Ammon's horn (tissue), 1 donor: Measurements from ENCODE around the gene NCKIPSD.

Experiments used
- DNase-seq: peaks from one replicate; pipeline ENCODE4 v3.0.0-alpha.2; 2016; ENCODE audit warnings: low spot score

Gene NCKIPSD

DNA sequence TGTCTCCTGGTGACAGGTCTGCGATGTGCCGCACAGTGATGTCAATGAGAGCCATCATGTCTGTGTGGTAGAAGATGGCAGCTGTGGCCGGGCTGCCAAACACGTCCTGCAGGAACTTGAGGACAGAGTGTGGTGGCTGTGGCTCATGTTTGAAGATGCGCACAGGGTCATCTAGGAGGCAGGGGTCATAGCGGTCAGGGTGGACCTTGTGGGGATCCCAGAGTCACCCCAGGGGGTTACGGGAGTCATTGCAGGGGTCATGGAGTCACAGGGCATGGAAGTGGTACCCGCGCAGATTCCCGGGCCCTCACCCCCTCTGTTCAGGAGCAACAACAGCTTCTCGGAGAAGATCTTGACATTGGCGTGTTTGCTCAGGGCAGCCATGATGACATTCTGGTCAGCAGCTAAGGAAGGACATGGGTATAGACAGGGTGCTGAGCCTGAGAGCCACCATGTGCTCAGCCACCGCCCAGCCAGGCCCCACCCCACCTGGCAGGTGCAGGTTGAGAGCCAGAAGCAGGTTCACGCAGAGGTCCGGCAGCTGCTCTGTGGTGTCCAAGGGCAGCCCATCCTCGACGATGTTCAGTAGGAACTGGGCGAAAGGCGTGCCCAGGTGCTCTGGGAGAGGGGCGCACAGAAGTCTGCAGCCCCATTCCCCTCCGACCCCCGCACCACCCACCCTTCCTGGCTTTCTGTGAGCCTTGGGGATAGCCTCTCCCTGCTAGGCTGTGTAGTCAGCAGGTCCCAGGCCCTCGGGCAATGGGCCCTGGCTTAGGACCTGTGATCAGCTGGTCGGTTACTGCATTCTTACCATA lies 6.9 kb downstream of the NCKIPSD start:
- no peak for DNase-seq

DNA sequence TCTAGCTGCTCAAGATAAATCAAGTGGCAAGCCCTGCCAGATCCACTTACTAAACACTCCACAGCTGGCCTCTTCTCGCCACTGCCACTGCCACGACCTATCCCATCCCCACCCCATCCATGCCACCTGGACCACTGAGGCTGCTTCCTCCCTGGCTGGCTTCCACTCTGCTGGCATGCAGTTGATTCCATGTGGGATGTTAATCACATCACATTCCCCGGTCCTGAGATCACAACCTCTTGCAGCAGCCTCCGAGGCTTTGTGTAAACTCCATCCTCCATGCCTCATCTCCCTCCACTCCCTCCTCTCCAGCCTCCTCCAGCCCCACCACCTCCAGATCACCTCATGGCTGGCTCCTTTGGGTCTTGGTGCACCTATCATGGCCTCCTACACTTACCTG lies 7.7 kb downstream of the NCKIPSD start:
- no peak for DNase-seq

DNA sequence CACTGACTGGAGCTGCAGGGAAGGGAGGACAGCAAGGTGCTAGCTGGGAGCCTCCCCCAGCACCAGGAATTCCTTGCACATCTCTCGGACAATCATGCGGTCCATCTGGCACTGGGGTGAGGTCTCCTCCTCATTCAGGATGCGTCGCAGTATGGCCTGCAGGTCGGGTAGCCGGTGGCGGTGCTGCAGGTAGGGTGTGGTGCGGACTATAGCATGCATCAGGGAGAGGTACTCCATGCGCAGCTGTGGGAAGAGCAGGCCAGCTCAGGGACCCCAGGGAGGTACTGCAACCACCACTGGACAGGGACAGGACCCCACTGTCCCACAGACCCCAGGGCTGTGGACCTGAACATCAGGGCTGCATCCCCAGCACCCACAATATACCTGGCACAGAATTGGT lies 11.2 kb downstream of the NCKIPSD start:
- DNase-seq, result no peak

DNA sequence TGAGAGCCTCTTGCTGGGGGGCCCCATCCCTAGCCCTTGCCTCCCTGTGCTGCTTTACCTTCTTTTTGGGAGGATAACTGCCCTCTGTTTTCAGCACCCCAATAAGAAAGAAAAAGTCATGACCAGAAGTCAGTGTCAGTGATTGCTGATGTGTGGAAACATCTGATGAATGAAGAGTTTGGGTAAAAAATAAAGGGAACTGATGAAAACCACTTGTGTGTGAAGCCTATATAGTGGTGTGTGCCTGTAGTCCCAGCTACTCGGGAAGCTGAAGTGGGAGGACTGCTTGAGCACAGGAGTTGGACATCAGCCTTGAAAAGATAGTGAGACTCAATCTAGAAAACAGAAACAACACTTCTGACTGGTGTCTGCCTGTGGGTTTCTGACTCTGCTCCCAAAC lies 13.2 kb downstream of the NCKIPSD start:
- no peak for DNase-seq

DNA sequence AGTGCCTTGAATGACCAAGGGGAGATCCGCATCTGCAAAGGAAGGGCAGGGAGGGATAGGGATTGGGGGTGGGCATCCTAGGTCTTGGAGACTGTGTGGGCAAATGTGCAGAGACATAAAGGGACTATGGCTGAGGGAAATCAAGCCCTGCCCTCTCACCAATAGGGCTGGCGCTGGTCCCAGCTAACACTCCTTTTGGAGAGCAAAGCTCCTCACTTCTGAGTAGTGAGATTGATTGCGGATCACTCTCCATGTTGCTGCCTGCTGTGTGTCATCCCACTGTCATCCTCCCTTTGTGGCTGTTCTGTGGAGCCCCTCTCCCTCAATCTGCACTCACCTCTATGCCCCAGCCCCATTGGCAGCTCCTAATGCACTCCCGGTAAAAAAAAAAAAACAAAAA lies 20.8 kb downstream of the NCKIPSD start:
- no peak for DNase-seq

DNA sequence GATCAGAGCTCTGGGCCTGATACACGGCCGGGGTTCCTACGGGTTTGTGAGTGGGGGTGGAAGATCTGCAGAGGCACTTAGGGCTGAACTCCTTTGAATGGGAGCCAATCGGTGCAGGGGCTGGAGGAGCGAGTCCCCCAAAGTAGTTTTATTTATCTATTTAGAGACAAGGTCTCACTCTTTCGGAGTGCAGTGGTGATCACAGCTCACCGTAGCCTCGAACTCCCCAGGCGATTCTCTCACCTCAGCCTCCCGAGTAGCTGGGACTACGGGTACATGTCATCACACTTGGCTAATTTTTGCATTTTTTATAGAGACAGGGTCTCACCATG lies 21.4 kb downstream of the NCKIPSD start:
- no peak for DNase-seq

DNA sequence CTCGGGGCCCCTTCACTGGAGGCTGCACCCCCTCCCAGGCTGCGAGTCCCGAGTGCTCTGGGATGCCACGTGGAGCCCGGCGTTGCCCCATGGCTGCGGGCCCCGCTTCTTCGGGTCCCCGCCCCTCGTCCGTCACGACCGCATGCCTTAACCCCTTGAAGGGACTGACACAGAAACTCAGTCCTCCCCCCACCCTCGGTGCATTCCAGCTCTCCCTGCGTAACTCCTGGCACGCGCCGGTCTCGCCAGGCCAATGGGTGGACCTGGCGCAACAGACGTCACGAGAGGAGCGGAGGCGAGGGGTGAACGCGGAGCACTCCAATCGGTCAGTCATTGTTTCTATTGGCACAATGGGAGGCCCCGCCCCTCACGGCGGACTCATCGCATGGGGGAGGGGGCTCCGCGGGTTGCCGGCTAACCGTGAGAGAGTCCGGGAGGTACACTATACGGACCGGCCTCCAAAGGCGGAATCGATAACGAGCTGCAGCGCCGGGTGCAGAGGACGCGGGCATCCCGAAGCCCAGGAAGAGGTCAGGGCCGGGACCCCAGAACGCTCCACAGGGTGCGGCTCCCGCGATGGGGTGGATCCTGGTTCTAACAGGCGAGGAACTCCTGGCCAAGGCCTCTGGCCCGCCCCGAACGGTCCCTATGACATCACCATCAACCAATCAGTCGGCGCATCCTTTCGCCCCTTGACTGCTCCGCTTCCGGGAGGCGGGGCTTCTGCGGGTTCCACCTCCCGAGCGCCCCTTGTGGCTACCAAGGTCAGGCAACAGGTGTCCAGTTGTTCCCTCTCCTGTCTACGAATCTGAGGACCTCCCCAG lies 22.0 kb downstream of the NCKIPSD start:
- peak; percentile 97 for DNase-seq

DNA sequence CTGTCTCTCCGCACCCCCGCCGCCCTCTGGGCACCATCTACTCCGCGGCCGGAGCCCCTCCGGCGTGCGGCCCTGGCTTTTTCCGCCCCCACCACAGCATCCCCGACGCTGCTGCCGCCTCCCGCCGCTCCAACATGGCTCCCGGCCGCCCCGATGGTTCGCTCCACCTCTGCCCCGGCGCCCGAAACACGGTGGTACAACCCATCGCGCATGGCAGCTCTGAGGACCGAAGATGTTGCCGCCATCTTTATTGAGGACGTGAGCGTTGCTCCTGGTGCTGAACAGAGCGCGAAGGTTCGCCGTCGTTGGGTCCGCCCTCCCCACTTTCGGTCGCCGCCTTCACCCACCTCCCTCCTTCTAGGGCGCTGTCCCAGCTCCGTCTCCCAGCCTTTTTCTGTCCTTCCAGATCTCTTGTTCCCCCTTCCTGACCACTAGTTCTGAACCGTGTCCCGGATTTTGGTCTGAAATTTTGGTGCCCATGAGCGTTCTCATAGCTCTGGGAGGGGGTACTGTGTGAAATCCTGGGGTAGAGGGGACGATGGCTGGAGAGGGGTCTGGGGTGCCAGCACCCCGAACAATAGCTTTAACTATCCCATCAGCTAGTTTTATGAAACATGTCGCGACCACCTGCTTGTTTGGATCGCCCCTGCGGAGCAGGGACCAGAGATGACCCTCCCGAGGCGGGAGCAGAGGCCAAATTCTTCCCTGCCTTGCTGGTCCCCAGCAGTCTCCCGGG lies 22.8 kb downstream of the NCKIPSD start, which contains the start of gene CELSR3:
Gene CELSR3 (minus strand): TSS at position 134 of the 736 bp plus-strand sequence. CDS start 252 bp downstream, outside the sequence.
- DNase-seq, result peak; percentile 89

DNA sequence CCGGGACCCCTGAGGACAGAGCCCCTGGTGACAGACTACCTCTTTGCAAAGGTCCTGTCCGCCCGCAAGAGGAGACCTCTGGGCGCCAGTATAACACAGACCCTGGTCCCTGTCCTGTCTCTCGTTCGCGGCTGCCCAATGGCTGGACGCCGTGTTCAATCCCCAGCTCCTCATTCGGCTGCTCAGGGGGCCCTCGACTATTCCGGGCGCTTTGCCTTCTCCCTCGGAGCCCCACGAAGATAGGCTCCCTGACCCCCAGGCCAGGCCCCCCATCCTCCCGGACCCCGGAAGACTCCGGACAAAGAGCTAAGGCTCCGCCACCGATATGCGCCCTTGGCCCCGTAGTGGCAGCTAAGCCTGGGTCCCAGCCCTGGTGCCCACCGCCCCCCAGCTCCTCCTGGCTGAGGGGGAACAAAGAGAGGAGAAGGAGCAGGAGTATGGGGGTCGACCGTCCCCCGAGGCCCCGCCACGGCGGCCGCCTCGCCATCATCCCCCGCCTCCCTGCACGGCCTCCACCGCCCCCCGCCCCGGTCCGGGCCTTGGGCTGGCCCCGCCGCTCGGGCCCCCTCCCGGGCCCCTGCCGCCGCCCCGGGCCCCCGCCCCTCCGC lies 23.5 kb downstream of the NCKIPSD start:
- DNase-seq, result no peak

DNA sequence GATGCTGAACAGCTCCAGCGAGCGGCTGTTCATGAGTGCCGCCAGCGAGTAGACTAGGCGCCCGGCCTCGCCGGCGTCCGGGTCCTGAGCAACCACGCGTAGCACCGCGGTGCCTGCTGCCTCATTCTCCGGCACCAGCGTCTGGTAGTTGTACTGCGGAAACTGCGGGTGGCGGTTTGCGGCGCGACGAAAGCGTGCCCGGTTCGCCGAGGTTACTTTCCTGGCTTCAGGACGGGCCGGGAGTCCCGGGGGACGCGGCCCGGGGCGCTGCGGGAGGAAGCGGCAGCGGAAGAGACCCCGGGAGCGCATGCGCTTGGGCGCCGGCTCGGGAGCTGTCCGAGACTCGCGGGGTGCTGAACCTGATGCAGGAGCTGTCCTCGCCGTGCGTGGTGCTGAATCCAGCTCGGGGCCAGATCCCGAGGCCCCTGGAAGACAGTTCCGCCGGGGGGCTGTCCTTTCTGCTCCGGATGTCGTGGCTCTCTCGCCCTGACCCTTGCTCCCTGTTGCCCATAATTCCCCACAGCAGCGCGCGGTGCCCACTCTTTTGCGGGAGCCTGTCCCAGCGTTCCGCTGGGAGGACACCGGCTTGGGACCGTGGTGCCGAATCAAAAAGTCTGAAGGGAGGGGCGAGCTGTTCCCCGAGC lies 24.1 kb downstream of the NCKIPSD start:
- peak; percentile 49 for DNase-seq

DNA sequence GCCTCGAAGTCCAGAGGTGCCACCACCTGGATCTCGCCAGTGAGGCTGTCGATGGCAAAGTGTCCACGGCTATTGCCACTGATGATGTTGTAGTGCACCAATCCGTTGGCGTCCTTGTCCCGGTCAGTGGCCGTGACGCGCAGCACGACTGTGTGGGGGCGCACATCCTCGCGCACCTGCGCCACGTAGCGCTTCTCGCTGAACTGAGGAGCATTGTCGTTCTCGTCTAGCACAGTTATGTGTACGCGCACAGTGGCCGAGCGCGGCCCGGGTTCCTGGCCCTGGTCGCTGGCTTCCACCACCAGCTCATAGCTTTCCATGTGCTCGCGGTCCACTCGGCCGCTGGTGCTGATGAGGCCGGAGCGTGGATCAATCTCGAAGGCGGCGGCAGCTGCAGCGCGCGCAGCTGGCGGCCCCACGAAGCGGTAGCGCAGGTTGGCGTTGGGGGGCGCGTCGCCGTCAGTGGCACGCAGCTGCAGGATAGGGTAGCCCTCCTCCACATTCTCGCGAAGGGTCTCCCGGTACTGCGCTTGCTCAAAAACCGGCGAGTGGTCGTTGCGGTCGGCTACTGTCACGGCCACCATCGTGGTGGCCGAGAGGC lies 24.8 kb downstream of the NCKIPSD start:
- no peak for DNase-seq

DNA sequence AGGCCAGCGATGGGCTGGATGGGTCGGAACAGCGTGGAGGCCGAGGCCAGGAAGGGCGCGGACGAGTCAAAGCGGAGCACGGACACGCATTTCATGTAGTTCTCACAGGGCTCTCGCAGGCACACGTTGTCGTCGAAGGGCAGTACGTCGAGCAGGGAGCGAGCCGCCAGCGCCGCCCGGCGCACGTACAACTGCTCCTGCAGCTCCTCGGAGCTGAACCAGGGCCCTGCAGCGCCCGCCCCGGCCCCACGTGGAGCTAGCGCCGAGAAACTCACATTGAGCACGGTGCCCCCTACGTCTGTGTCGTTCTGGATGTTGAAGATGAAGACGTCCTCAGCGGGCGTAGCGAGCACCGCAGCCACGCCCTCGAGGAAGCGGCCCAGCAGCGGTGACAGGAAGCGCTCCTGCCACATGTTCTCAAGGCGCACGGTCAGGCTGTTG lies 28.9 kb downstream of the NCKIPSD start:
- no peak for DNase-seq

DNA sequence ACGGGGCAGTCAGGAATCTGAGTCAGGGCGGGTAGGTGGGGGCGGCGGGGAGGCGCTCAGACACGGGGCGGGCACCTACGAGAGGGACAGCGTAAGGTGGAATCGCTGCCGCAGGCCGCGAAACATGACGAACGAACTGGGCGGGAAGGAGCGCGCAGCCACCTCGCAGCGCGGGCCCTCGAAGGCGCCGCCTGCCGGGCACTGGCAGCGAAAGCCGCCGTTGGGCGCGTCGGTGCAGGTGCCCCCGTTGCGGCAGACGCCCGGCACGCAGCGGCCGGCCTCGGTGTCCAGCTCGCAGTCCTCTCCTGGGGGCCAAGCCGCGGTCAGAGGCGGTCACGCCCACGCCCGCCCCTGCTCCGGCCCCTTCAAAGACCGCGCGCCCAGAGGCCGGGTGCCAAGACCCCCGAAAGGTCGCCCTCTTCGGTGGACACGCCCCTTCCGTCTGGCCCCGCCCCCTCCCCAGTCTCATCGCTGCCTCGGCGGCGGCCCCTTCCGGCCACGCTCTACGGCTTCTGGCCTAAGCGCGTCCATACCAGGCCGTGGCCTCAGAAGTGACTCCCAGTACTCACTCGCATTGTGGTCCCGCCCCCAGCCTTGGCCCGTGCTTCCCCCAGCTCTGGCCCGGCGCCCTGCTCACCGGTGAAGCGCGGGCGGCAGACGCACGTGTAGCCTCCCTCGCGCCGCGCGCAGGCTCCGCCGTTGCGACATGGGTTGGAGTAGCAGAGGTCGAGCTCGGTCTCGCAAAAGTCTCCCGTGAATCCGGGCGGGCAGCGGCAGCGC lies 29.5 kb downstream of the NCKIPSD start:
- peak; percentile 51 for DNase-seq

DNA sequence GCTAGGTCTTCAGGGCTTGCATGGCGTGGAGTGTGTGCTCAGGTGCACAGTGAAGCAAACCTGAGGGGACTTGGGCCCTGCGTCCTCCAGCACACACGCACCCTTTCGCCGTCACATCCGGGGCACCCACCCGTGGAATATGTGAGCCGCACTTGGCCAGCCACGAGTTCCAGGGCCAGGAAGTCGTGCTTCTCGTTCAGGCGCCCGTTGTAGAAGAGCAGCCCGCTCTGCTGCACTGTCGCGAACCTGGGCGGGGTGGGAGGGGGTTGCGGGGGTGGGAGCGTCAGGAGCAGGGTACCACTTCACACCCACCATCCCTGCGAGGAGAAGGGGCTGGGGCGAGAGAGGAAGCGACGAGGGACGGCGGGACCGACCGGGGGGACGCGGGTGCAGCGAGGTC lies 30.1 kb downstream of the NCKIPSD start:
- no peak for DNase-seq

DNA sequence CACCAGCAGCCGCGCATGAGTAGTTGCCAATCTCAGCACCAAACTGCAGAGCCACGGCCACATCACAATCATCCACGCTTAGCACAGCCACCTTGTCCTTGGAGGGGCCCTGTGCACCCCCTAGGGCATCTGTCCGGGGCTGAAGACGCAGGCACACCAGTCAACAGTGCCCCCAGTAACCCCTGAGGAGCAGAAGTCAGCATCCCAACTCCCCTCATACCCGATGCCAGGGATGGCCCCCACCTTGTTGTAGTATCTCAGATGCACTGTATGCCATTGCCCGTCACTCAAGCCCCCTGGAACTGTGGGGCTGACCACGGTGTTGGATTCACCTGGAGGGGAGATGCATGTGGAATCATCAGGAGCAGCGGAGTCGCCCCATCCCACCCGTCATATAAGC lies 30.7 kb downstream of the NCKIPSD start:
- no peak for DNase-seq

DNA sequence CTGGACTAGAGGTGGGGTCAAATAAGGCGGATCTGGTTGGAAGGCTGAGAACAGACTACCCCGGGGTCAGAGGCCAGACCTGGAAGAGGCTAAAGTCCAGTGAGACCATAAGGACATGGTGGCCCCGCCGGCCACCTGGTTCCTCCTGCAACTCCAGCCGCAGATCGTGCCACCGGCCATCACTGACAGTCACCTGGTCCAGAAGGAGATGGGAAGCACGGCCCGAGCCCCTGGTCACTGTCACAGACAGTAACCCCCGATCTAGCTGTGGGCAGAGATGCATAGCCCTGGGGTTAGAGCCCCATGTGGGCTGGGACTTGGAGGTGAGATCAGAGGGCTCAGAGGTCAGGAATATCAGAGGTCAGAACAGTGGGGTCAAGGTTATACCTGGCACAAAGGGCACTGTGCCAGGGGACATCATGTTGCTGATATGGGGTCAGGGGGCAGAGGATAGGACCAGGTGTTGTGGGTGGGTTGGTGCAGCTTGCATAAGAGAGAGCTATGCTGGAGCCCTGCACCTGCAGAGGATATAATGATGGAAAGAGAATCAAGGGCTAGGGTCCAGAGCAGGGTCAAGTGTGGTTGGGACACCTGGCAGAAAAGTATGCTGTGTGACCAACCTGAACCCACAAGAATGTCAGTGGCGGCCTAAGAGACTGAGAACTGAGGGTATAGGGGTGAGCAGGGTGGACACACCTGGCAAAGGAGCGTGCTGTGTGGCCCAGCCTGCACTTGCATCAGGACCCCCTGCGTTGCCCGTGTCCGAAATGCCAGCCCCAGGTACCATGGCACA lies 32.6 kb downstream of the NCKIPSD start:
- no peak for DNase-seq

DNA sequence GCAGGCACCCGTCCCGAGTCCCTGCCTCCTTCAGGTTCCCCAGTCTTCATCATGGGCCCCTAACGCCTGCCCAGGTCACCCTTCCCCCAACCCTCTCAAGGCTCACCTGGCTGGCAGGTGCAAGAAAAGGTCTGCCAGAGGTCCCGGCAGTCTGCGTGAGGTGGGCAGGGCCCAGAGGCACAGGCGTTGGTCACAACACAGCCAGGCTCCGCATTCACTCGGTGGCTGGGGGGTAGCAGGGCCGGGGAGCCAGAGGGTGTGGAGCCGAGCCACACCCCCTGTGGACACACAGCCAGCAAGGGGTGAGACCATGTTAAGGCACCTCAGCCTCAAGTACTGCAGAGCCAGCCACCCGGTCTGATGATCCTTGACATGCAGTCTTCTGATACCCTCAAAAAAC lies 33.9 kb downstream of the NCKIPSD start:
- DNase-seq, result no peak

DNA sequence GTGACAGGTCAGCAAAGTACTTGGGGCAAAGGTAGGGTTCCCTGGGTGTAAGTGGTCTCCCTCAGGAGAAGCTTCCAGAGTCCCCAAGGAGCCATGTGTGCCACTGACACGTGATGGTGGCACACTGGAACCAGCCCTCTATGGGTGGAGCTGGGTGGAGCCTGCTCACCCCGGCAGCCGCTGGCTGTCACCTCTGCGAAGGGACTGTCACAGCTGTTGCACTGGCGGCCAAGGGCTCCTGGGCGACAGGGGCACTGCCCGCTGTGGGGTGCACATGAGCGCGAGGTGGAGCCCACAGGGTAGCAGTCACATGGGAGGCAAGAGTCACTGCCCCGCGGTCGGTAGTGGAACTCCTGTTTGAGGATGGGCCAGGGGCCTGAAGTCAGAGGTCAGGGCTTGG lies 35.0 kb downstream of the NCKIPSD start:
- DNase-seq, result no peak

DNA sequence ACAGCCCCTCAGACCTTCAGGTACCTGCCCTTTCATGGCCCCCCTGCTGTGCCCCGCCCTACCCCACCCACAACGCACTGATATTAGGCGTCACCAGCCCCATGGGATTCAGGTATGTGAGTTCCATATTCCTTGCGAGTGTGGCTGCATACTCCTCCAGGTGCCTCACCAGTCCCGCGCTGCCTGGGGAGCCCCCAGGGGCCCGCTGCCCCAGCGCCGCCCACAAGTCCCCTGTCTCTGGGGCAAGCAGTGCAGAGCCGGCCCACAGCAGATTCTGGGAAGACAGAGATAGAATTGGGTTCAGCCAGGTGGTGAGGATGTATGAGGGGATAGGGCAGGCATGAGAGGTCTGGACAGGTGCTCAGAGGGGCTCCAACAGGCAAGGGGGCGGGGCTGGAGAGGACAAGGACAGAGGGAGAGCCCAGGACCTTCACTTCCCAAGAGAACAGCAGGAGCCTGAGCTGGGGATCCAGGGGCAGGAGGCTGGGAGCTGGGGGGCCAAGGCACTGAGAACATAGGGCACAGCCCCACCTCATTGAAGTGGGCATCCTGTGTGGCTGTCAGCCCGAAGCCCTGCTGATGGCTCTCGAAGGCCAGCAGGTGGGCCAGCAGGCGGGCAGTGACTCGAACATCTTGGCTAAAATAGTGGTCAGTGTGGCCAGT lies 37.4 kb downstream of the NCKIPSD start:
- DNase-seq, result no peak
